ENCODE results near the gene ZSCAN5B.
"Not testable (repeated sequence)": the region's sequence is repeated elsewhere in the genome, so short reads cannot be mapped to it uniquely, and the experiment has no call there.

The ZSCAN5B gene

DNA sequence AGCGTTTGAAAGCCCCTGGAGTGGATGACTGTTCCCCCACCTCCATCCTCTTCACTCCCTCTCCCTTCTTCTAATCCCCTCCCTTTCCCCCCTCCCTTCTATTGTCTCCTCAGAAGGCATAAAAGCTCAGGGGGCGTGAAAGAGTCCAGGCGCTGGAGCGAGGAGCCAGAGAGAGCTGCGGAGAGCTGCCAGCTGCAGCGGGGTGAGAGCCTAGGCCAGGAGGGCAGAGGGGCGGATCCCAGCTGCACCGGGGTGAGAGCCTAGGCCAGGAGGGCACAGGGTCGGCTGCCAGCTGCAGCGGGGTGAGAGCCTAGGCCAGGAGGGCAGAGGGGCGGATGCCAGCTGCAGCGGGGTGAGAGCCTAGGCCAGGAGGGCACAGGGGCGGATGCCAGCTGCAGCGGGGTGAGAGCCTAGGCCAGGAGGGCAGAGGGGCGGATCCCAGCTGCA lies 21.7 kb downstream of the ZSCAN5B start, which contains the start of gene GALP:
TSS of gene GALP (plus strand) at position 148 of the 447 bp plus-strand sequence. CDS start 1,101 bp downstream, outside the sequence.
- not testable (repeated sequence) for DNase-seq

DNA sequence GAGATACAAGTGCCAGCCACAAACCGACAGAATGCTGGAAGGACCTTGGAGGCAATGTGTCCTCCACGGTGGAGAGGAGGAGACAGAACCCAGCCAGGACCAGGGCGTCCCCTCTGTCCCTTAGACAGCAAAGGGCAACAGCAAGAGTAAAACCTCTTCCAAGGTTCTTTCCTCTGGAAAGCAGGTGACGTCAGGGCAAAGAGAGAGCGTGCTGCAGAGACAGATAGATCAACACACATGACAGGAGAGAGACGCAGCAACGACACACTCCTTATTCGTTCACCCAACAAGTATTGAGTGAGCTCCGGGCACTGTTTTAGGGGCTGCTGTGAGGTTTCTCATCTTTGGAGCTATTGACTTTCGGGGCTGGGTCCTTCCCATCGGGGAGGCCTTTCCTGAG lies 23.0 kb downstream of the ZSCAN5B start:
- no peak for DNase-seq

DNA sequence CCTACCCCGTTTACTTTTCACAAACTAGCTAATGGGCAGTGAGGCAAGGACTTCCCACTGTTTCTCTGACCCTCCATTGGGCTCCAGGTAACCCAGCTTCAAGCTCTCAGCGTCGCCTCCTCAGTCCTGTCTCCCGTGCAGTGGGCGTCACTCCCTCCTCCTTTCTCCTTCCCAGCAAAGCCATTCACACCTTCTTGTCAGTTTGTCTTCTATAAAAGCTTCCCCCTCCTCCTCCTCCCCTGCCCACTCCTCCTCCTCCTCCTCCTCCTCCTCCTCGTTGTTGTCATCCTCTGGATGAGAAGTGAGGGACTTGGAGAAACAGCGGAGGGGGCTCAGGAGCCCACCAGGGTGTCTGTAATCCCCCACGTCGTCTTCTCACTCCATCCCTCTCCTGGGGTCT lies 23.5 kb downstream of the ZSCAN5B start:
- no peak for DNase-seq

DNA sequence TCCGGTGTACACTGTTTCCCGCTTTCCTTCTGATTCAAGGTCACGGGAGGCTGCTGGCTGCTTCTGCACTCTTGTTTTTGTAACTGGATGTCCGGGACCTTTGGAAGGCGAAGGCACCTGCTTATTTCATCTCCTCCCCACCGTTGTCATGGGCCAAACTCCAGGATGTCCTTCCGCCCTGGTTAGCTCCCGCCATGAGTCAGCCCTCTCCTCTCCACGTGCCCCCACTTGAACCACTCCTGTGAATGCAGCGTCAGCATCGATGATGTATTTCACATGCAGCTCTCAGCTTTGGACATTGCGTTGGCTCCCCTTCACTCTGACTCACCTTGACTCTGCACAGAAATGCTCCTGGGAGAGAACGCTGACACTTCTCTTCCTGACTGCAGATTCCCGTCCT lies 27.3 kb downstream of the ZSCAN5B start:
- no peak for DNase-seq

DNA sequence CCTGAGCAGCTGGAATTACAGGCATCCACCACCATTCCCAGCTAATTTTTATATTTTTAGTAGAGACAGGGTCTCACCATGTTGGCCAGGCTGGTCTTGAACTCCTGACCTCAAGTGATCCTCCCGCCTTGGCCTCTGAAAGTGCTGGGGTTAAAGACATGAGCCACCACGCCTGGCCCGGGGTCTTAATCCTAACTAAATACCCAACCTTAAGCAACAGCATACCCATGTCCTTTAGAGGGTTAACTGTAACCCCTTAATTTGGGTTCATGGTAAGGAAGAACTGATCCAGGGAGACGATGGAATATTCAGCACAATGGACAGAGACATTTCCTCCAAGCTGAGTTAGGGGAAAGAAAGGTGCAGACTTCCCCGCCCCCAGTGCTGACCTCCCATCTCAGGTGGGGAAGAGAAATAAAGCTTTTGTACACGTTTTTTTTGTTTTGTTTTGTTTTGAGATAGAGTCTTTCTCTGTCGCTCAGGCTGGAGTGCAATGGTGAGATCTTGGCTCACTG lies 30.5 kb downstream of the ZSCAN5B start:
- DNase-seq = no peak

DNA sequence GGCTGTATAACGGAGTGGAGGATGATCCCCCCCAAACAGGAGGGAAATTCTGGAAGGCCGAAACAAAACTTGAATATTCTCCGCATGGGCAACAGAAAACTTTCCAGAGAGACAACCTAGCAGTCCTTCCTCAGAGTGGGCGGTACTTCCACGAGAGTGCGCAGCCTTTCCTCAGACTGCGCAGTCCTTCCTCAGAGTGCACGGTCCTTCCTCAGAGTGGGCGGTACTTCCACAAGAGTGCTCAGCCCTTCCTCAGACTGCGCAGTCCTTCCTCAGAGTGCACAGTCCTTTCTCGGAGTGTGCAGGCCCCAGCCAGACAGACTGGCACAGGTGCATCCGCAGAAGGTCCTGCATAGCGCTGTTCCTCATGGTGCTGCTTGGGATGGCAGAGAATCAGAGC lies 34.5 kb downstream of the ZSCAN5B start:
- no peak for DNase-seq

DNA sequence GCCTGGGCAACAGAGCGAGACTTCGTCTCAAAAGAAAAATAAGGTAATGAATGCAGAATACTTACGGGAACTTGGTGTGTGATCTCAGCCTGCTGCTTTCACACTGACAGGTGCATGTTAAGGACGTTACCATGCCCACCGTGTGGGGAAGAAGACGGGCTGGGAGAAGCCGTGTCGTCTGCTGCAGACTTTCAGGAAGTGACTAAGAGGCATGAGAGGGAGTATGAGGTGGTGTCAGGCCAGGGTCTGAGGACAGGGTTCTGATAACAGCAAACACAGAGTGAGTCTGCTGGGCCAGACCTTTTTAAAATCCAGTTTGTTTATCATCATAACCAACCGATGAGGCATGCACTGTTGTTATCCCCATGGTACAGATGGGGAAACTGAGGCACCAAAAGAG lies 35.3 kb downstream of the ZSCAN5B start:
- DNase-seq = peak; percentile 19

DNA sequence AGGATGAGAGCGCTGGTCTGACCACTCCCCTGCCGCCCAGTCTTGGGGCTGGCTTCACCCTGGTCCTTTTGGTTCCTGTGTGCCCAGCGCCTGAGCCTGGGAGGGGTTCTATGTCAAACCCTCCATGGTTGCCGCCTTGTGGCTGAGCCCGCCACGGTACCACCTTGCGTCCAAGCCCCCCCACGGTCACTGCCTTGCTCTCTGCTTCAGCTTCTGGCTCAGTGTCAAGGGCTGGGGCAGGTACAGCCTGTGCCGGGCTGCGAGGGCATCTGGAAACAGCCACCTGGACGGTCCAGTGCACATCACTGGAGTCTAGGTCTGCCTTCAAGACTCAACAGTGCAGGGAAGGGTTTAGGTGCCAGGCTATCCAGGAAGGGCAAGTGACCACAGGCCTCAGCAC lies 36.0 kb downstream of the ZSCAN5B start:
- DNase-seq = no peak

DNA sequence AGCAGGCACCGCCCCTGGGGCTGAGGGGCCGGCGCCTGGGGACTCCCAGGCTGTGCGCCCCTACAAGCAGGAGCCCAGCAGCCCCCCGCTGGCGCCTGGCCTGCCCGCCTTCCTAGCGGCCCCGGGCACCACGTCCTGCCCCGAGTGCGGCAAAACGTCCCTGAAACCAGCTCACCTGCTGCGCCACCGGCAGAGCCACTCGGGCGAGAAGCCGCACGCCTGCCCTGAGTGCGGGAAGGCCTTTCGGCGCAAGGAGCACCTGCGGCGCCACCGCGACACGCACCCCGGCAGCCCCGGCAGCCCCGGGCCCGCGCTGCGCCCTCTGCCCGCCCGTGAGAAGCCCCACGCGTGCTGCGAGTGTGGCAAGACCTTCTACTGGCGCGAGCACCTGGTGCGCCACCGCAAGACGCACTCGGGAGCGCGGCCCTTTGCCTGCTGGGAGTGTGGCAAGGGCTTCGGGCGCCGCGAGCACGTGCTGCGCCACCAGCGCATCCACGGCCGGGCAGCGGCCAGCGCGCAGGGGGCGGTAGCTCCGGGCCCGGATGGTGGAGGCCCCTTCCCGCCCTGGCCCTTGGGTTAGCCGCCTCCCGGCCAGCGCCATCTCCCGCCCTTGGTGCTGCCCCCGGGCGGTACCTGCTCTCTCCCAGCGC lies 37.8 kb downstream of the ZSCAN5B start:
- DNase-seq = no peak

DNA sequence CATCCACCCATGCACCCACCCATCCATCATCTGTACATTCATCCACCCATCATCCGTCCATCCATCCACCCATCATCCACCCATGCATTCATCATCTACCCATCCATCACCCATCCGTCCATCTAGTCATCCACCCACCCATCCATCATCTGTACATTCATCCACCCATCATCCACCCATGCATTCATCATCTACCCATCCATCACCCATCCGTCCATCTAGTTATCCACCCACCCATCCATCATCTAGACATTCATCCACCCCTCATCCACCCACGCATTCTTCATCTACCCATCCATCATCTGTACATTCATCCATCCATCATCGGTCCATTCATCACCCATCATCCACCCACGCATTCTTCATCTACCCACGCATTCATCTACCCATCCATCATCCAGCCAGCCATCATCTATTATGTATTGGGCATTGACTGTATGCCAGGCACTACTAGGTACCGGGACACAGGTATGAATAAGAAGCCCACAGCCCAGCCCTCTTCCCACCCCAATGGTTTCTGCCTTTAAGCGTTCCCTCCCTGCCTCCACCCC lies 38.5 kb downstream of the ZSCAN5B start:
- DNase-seq = no peak

DNA sequence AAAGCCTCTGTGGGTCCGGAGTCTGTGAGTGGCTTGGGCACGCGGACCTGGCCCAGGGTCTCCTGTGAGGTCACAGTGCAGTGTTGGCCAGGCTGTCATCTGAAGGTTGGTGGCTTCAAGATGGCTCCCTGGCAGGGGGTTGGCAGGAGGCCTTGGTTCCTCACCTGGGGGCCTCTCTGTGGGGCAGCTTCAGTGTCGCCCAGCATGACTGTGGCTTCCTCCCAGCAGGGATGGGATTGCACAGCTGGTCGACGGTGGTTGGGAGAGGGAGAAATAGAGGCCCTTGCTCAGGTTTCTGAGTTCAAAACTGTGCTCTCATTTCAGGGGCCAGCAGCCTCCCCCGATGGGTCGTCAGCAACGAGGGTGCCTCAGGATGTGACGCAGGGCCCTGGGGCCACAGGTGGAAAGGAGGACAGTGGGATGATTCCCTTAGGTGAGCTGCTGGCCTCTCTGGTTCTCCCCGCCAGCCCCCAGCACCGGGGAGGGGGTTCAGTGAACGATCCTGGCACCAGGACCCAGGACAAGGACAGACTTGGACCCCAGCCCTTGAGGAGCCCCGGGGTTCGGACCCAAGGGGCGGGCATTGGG lies 39.3 kb downstream of the ZSCAN5B start:
- DNase-seq = no peak

DNA sequence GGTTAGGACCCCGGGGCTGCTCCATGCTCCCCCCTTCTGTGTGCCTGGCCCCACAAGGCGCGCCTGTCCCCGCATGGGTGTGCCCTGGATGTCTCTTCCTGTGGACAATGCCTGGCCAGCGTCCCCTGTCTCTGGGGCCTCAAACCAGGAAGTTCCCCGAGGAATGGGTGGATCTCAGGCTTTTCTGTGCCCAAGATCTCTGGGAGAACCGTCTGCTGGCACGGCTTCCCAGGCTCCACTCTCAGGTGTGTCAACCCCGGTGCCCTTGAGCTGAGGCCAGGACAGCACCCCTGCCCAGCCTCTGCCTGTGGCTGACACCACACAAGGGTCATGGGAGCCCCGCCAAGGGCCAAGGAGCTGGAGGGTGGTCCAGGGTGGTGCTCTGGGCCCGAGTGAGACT lies 40.8 kb downstream of the ZSCAN5B start:
- no peak for DNase-seq

DNA sequence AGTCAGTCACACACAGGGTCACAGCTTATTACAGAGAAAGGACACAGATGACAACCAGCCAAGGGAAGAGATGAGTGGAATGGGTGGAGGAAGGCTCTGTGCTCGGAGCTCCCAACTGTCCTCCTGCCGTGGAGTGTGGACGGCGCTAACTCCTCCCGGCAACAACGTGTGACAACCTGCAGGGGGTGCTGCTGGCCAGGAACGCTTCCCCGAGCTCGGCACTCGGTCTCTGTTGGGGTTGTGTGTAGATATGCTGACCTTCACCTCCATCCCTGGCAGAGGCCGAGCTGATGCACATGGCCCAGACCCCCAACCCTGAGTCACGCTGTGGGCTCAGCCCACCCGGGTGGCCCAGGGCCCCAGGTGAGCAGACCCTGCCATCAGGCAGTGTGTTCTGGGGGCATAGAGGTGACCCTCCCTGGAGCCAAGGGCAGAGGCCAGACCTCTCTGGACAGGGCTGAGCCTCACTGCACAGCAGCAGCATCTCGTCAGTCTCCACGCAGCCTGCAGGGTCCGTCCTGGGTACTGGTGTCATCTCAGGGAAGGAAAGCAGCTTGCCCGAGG lies 42.4 kb downstream of the ZSCAN5B start:
- no peak for DNase-seq

DNA sequence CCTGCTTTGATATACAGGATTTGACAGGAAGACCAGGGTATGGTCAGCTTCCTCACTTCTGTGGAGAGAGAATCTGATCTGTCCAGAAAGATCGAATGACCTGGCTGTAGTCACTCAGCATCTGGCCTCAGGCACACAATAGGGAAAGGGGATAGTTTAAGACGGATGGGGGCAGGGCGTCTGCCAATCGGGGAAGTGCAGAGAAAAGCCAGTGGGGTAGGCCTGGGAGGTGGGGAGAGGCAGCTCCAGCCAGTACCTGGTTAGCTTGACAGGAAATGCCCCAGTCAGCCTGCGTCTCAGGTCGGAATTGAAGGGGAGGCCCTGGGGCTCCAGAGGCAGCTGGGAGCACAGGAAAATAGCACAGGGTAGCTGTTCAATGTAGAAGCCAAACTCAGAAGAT lies 44.1 kb downstream of the ZSCAN5B start:
- DNase-seq = no peak

DNA sequence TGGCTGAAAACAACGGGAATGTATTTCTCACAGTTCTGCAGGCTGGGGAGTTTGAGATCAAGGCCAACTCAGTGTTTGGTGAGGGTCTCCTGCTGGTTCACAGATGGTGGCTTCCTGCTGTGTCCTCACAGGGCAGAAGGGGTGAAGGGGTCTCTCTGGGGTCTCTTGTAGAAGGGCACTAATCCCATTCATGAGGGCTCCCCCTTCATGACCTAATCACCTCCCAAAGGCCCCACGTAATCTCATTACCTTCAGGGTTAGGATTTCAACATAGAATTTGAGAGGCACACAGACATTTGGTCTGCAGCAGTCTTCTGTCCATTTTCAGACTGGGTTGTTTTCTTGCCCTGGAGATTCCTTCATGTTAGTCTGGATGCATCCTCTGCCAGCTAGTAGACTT lies 44.9 kb downstream of the ZSCAN5B start:
- no peak for DNase-seq

DNA sequence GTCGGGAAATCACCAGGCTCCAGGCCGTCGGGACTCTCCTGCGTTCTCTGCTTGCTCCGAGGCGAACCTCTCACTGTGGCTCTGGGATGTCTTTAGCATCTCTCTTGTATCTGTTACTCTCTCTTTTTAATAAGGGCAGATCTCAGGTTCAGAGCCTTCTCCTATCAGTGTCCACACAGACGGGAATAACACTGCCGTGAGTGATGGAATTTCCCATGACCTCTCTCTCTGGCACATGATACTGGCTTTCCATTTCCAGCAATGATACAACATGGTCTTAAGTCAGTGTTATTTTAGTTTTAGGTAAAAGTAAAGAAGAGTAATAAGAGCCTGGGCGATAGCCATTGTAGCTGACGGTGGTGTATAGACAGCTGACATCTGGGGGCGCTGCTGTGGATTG lies 47.2 kb downstream of the ZSCAN5B start:
- no peak for DNase-seq

DNA sequence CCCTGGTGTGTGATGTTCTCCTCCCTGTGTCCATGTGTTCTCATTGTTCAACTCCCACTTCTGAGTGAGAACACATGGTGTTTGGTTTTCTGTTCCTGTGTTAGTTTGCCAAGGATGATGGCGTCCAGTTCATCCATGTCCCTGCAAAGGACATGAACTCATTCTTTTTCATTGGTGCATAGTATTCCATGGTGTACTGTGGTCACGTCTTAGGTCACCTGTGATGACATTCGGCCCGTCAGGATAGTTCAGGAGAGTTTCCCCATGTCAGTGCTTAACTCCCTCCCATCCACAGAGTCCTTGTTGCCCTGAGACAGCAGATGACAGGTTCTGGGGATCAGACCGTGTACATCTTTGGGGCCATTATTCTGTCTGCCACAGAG lies 47.9 kb downstream of the ZSCAN5B start:
- DNase-seq = no peak

DNA sequence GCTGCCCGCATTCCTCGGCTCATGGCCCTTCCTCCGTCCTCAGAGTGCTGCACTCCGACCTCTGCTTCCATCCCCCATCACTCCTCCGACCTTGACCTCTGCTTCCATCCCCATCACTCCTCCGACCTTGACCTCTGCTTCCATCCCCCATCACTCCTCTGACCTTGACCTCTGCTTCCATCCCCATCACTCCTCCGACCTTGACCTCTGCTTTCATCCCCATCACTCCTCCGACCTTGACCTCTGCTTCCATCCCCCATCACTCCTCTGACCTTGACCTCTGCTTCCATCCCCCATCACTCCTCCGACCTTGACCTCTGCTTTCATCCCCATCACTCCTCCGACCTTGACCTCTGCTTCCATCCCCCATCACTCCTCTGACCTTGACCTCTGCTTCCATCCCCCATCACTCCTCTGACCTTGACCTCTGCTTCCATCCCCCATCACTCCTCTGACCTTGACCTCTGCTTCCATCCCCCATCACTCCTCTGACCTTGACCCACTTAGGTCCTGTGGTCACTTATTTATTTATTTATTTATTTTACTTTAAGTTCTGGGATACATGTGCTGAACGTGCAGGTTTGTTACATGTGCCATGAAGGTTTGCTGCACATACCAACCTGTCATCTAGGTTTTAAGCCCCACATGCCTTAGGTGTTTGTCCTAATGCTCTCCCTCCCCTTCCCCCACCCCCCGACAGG lies 48.5 kb downstream of the ZSCAN5B start:
- not testable (repeated sequence) for DNase-seq

DNA sequence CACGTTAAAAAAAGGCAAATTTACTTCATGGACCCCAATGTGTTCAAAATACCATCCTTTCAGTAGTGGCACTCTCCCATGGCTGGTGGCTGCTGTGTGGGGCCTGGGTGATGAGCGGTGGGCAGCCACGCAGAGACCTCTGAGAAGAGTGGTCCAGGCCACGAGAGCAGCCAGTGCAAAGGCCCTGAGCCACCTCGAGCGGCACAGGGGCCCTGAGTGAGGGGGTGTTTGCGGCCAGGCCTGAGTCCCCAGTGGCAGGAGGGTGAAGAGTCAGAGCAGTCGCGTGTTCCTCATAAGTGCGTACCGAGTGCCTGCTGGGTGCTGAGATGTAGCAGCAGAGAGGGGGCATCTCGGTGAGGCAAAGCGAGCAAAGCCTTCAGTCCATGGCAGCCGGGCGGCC lies 49.5 kb downstream of the ZSCAN5B start:
- no peak for DNase-seq

DNA sequence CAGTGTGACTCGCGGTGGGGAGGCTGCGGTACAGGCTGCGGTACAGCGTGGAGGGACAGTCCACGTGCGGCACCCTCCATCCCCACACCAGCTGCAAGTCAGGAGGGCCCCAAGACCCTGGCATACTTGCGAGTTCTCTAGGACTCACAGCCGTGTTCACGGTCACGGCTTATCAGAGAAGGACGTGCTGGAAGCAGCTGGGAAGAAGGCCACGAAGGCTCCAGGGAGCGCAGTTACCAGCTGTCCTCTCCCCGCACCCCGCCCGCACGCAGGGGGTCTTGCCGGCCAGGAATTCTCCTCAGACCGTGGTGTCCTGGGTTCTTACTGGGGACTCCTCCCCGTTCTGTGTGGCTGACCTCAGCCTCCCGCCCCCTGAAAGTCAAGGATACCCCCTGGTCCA lies 50.3 kb downstream of the ZSCAN5B start:
- DNase-seq = no peak

DNA sequence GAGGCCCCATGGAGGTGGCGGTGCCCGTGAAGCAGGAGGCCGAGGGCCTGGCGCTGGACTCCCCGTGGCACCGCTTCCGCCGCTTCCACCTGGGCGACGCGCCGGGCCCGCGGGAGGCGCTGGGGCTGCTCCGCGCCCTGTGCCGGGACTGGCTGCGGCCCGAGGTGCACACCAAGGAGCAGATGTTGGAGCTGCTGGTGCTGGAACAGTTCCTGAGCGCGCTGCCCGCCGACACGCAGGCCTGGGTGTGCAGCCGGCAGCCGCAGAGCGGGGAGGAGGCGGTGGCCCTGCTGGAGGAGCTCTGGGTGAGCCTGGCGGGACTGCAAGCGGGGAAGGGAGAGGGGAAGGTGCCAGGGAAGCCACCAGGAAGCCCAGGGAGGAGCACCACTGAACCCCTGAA lies 50.7 kb downstream of the ZSCAN5B start:
- no peak for DNase-seq

DNA sequence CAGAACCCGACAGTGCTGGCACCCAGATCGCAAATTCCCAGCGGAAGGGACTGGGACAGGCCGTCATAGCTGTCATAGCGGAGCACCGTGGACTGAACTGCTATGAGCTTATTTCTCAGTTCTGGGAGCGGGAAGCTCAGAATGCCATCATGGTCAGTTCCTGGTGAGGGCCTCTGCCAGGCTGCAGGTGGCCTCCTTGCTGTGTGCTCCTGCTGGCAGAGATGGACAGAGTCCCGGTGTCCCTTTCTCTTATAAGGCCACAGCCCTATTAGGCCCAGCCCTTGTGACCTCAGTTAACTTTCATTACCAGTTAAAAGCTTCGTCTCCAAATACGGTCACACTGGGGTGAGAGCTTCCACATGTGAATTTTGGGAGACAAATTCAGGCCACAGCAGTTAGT lies 51.9 kb downstream of the ZSCAN5B start:
- DNase-seq = no peak

DNA sequence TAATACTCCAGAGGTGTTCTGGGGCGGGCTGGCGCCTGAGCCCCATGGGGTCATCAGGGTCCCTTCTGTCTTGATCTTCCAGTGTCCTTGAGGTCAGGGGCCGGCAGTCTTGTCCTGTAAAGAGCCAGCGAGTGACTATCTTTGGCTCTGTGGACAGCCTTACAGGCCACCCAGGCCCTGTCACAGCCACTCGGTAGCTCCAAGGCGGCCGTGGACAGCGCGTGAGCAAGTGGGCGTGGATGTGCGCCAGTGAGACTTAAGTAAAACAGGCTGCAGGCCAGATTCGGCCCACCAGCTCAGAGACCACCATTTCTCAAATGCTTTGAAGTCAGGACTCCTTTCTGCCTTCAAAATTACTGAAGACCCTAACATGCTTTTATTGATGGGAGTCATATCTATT lies 52.8 kb downstream of the ZSCAN5B start:
- DNase-seq = no peak

DNA sequence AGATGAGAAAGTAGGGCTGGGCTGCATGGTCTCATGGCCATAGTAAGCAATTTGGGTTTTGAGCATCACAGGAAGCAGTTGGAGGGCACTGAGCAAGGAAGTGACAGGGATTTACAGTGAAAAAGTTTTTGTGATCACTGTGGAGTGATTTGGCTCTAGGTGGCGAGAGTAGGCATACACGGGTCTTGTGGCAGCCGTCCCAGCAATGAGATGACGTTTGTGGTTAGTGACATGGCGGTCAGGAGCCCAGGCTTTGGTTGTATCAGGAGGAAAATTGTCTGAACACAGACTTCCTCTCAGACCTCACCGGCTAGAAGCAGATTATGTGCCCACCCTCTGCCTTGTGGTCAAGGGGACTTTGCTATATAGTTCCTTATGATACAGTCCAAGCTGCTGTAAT lies 53.2 kb downstream of the ZSCAN5B start:
- DNase-seq = no peak
